ENCODE data around the gene PIK3R3.
"Not testable (repeated sequence)": the region's sequence is repeated elsewhere in the genome, so short reads cannot be mapped to it uniquely, and the experiment has no call there.

The PIK3R3 gene

GRCh38 chr1:46099215-46099614, 33.2 kb downstream of the PIK3R3 start:
- DNase-seq = no peak

- DNase-seq = no peak
Measured at GRCh38 chr1:46098027-46098712, 34.3 kb downstream of the PIK3R3 start.

DNA sequence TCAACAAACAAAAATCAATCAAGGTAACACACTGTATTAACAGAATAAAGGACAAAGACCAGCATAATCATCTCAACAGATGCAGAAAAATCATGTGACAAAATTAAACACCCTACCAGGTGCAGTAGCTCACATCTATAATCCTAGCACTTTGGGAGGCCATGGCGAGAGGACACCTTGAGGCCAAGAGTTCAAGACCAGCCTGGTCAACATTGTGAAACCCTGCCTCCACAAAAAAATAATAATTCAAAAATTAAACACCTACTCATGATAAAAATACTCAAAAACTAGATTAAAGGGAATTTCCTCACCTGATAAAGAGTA, 35.3 kb downstream of the PIK3R3 start:
- no peak for DNase-seq

DNA sequence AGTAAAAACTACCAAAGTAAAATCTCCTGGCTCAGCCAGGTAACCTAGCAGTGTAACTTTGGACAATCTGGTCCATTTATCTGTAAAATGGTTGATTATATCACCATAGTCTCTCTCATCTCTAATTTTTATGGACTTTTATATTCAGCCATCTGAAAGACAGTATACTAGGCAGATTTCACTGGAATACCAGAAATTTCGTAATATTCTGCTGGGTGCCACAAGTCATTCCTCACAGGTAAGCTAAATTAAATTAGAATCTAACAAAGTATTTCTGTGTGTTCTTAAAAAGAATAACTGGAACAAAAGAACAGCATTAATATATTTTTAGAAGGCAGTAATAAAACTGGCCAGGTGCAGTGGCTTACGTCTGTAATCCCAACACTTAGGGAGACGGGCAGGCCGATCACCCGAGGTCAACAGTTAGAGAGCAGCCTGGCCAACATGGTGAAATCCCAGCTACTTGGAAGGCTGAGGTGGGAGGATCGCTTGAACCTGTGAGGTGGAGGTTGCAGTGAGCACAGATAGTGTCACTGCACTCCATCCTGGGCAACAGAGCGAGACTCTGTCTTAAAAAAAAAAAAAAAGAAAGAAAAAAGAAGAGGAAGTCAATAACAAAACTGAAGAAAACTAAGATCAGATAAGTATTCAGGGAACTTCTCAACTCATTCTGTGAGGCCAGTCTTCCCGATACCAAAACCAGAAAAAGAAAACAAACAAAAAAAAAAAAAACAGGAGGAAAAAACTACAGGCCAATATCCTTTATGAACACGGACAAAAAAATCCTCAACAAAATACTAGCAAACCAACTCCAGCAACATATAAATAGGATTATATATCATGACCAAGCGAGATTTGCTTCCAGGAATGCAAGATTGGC, 35.9 kb downstream of the PIK3R3 start:
- DNase-seq = no peak

- DNase-seq = not testable (repeated sequence)
Measured at GRCh38 chr1:46095110-46095509, 37.3 kb downstream of the PIK3R3 start.

- DNase-seq = no peak
Measured at GRCh38 chr1:46094471-46095005, 37.9 kb downstream of the PIK3R3 start.

DNA sequence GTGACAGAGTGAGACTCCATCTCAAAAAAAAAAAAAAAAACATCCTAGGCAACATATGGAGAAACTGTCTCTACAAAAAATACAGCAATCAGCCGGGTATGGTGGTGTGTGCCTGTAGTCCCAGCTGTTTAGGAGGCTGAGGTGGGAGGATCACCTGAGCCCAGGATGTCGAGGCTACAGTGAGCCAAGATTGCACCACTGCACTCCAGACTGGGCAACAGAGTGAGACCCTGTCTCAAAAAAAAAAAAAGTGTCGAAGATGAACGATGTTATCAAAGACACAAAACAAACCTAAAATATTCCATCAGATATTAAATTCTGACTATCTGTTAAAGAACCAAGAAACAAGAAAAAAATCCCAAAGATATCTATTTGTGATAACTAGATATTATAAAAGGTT, 38.6 kb downstream of the PIK3R3 start:
- not testable (repeated sequence) for DNase-seq

DNA sequence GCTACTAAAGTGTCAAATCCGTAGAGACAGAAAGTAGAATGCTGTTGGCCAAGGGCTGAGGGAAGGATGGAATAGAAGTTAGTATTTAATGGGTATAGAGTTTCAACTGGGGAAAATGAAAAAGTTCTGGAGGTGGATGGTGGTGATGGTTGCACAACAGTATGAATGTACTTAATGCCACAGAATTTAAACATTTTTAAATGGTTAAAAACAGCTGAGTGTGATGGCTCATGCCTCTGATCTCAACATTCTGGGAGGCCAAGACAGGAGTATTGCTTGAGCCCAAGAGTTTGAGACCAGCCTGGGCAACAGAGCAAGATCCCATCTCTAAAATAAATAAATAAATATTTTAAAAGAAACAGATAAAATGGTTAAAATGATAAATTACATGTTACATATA, 44.5 kb downstream of the PIK3R3 start:
- DNase-seq = no peak

- DNase-seq = no peak
Measured at GRCh38 chr1:46086576-46086975, 45.9 kb downstream of the PIK3R3 start.

DNA sequence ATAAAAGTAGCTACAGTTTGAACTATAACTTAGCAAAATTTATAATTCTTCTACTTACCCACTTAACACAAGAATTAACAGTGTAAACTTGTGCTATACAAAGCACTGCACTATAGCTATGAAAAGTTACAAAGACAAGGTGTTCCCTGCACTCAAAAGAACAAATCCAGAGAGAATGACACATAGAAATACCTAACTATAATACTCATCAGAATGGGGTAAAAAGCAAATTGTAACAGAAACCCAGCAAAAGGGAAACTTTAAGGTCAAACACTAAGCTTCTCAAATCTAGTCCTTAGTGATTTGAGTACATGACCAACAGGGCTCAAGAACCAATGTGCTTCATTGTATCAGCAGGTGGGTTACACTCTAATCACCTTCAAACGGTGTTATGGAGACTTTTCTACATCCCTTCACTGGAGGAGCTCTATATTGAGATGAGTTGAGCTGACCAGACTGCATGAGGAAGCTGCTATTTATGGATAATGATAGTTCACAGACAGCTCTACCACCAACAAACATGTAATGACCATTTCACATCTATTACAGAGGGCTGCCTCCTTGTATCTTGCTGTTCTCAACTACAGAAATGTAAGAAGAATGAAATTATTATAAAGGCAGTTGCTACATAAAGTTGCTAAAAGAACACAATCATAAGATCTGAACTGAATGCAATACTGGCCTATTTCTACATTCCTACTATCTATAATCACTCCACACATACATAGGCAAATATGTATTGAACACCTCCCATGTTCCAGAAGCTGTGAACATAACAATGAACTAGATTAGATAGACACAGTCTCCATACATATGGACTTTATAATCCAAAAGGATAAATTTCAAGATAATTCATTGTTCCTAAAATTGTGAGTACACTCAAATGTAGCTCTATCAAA, 47.6 kb downstream of the PIK3R3 start:
- DNase-seq = no peak

- no peak for DNase-seq
Measured at GRCh38 chr1:46083579-46083978, 48.9 kb downstream of the PIK3R3 start.

- DNase-seq = no peak
Measured at GRCh38 chr1:46081619-46082018, 50.8 kb downstream of the PIK3R3 start.

DNA sequence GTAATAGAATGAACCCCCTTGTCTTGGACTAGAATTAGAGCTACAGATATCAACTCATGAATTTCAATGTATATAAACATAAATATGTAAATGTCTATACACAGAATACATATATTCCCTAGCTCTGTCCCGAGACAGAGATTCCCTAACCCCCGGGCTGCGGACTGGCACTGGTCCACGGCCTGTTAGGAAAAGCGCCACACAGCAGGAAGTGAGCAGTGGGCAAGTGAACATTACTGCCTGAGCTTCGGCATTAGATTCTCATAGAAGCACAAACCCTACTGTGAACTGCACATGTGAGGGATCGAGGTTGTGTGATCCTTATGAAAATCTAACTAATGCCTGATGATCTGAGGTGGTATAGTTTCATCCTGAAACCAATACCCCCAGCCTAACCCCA, 51.2 kb downstream of the PIK3R3 start:
- DNase-seq = no peak

DNA sequence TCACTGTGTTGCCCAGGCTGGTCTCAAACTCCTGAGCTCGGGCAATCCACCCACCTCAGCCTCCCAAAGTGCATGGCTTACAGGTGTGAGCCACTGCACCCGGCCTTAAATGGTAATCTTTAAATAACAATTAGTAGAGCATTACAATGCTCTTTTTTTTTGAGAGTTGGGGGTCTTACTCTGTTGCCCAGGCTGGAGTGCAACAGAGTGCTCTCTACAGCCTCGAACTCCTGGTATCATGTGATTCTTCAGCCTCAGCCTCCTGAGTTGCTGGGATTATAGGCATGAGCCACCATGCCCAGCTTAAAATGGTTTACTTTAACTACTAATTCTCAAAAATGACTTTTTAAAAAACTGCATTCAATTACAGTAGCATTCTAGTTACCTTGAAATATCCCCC, 52.2 kb downstream of the PIK3R3 start:
- no peak for DNase-seq

DNA sequence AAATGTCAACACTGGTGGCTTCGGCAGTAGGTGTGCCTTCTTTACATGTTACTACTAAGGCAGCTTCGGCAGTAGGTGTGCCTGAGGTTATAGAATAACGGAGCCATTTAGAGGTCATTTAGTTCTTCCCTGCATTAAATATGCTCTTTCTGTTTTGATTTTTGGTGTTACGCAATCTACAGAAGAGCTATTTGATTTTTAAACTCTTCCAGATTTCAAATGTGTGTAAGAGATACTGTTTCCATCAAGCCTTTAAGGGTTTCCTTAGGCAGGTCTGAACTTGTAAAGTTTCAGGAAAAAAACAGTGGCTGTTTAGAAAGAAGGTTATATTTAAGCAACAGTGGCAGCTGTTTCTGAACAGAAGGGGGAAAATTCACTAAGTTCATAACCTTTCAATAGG, 54.8 kb downstream of the PIK3R3 start:
- no peak for DNase-seq

GRCh38 chr1:46076343-46076742, 56.1 kb downstream of the PIK3R3 start:
- DNase-seq = no peak

DNA sequence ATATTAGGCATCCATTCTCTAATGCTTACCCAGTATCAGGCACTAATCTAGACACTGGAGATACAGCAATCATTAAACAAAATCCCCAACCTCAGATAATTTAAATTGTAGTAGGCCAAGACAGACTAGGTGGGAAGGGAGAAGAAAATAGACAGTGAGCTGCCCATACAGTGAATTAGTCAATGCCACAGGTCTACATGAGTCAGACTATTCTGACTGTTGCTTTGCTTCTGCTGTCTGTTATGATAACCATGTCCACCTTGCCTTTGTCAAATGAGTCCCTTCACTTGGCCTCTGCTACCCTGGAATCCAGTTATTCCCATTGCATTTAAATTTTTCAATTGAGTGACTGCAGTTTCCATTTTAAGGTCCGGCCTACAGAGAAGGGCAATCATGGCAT, 59.5 kb downstream of the PIK3R3 start:
- no peak for DNase-seq

DNA sequence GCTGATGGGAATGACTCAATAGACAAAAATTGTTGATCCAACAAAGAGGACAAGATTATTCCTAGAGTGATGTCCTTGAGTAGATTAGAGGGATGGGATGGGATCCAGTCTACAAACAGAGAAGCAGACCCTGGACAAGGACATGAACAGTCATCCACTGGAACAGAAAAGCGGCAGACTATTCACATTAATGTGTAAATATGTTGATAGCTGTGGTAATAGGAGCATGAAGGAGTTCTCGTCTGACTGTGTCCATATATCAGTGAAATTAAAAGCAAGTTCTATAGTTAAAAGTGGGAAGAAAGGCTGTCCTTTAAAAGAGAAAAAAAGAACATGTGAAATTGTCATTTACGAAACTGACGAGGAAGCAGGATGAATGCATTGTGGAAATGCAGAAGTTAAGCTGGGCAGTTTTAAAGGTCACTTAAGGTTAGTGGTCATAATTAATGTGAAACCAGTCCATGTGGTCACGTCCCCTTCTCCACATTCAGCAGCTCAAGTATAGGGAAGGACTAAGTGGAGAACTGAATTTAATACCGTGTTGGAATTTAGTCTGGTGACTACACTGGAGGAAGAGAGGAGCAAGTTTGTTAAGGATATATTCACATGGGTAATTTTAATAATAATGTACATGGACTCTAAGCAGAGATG, 62.1 kb downstream of the PIK3R3 start:
- no peak for DNase-seq

- no peak for DNase-seq
Measured at GRCh38 chr1:46068525-46068924, 63.9 kb downstream of the PIK3R3 start.

- no peak for DNase-seq
Measured at GRCh38 chr1:46067652-46068051, 64.8 kb downstream of the PIK3R3 start.

GRCh38 chr1:46065405-46065804, 67.0 kb downstream of the PIK3R3 start:
- no peak for DNase-seq

- no peak for DNase-seq
Measured at GRCh38 chr1:46064708-46065107, 67.7 kb downstream of the PIK3R3 start.
